Retina (tissue), 1 donor: ENCODE data around the gene TAF1B.
A peak's percentile ranks its signal among the peaks of the same experiment; 100 is the strongest.
"Not testable (repeated sequence)": the region's sequence is repeated elsewhere in the genome, so short reads cannot be mapped to it uniquely, and the experiment has no call there.

Source experiments
- DNase-seq: peaks from one replicate; pipeline ENCODE4 v3.0.0-alpha.2; 2016

Gene TAF1B

GRCh38 chr2:9832586-9832985 lies 10.7 kb upstream of the TAF1B start:
- DNase-seq: no peak

GRCh38 chr2:9835068-9835467 lies 8.2 kb upstream of the TAF1B start:
- DNase-seq: not testable (repeated sequence)

GRCh38 chr2:9836074-9836473 lies 7.2 kb upstream of the TAF1B start:
- DNase-seq: peak; percentile 17

GRCh38 chr2:9836517-9836916 lies 6.8 kb upstream of the TAF1B start:
- no peak for DNase-seq

GRCh38 chr2:9837451-9837850 lies 5.8 kb upstream of the TAF1B start:
- no peak for DNase-seq

GRCh38 chr2:9838391-9838790 lies 4.9 kb upstream of the TAF1B start:
- DNase-seq: no peak

- no peak for DNase-seq
These were observed 616 bp upstream of the TAF1B start for GRCh38 chr2:9842487-9843228.

GRCh38 chr2:9844036-9844483 lies 786 bp downstream of the TAF1B start:
- no peak for DNase-seq

- DNase-seq: no peak
These were observed 1.3 kb downstream of the TAF1B start for GRCh38 chr2:9844576-9844975.

GRCh38 chr2:9846554-9846953 lies 3.3 kb downstream of the TAF1B start:
- no peak for DNase-seq

- DNase-seq: no peak
These were observed 3.9 kb downstream of the TAF1B start for GRCh38 chr2:9847140-9847539.

GRCh38 chr2:9852881-9853280 lies 9.6 kb downstream of the TAF1B start:
- DNase-seq: no peak

- DNase-seq: no peak
These were observed 14.8 kb downstream of the TAF1B start for GRCh38 chr2:9857814-9858729.

GRCh38 chr2:9858730-9859068 lies 15.4 kb downstream of the TAF1B start:
- DNase-seq: no peak

GRCh38 chr2:9860922-9861580 lies 17.8 kb downstream of the TAF1B start:
- not testable (repeated sequence) for DNase-seq

GRCh38 chr2:9867881-9868280 lies 24.6 kb downstream of the TAF1B start:
- no peak for DNase-seq

GRCh38 chr2:9873337-9873736 lies 30.1 kb downstream of the TAF1B start:
- no peak for DNase-seq

- DNase-seq: no peak
These were observed 33.8 kb downstream of the TAF1B start for GRCh38 chr2:9877026-9877425.

GRCh38 chr2:9877726-9878125 lies 34.5 kb downstream of the TAF1B start:
- no peak for DNase-seq

GRCh38 chr2:9879455-9880194 lies 36.4 kb downstream of the TAF1B start:
- DNase-seq: no peak

- DNase-seq: no peak
These were observed 40.6 kb downstream of the TAF1B start for GRCh38 chr2:9883897-9884296.

- no peak for DNase-seq
These were observed 41.2 kb downstream of the TAF1B start for GRCh38 chr2:9884436-9884835.
